ENCODE results near the gene SULT4A1.

Gene SULT4A1

DNA sequence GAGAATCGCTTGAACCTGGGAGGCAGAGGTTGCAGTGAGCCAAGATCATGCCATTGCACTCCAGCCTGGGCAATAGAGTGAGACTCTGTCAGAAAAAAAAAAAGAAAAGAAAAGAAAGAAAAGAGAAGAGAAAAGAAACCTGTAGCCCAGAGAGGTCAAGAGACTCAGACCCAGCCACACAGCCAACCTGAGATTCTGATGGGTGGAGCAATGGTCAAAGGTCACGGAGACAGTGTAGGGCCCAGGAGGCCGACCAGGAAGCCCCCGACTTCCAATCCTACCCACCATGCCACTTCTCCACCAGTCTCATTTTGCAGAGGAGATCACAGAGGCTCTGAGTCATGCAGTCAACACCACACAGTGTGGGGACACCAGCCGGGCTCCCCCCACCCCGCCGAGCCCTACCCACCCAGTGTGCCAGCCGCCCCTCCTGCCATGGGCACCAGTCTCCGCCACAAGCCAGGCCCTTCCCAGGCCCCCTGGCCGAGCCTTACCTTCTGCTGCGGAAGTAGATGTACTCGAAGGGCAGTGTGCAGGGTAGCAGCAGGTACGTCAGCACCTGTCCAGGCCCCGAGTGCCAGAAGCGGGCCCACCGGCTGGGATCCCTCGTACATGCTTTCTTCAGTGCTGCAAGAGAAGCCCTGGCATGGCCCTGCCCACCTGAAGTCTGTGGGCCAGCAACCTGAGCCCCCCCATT, 21.6 kb upstream of the SULT4A1 start:
- H4K8ac ChIP-seq (ENCODE audit: low read depth, low read length): no peak overlapping the region
- no CpG with 5 or more reads among the region's 17 CpGs for WGBS, 2 donors (ENCODE audit: extremely low coverage in 2 of 2, insufficient read length in 2 of 2, insufficient replicate concordance in 1 of 2)
- H2BK15ac ChIP-seq (ENCODE audit: low read length): no peak overlapping the region
- peaks cover 5% of the 10 kb centered on the region for H3K79me1 ChIP-seq (ENCODE audit: low read depth, low read length)
- H2AFZ ChIP-seq (ENCODE audit: low read length): no peak overlapping the region
- peak overlapping the region; percentile 14 for H3K9ac ChIP-seq (ENCODE audit: low read depth, low read length, poor library complexity)
- peak overlapping the region; percentile 6 for H3K4ac ChIP-seq (ENCODE audit: low read length)
- H3K27ac ChIP-seq (replicated peaks; ENCODE audit: low read length): no peak overlapping the region
- no peak overlapping the region for H2BK120ac ChIP-seq (ENCODE audit: low read depth, low read length)
- no peak overlapping the region for H2BK5ac ChIP-seq (ENCODE audit: low read length)
- no peaks in the 10 kb centered on the region for H3K36me3 ChIP-seq (replicated peaks in 1 of 2; ENCODE audit: control insufficient read depth in 2 of 2, insufficient read depth in 2 of 2, low read length in 2 of 2)
- no peak overlapping the region for H3K14ac ChIP-seq (ENCODE audit: low read length)
- peak overlapping the region; percentile 42 for H2AK5ac ChIP-seq (ENCODE audit: low read depth, low read length)
- no peak overlapping the region for H3K4me3 ChIP-seq (ENCODE audit: low read length in 2 of 2)
- no peaks in the 10 kb centered on the region for H3K9me3 ChIP-seq (replicated peaks in 1 of 2; ENCODE audit: control insufficient read depth in 2 of 2, insufficient read depth in 1 of 2, low read depth in 1 of 2, low read length in 2 of 2)
- H2BK12ac ChIP-seq (ENCODE audit: low read length): no peak overlapping the region
- H3K23ac ChIP-seq (ENCODE audit: low read depth, low read length, poor library complexity): no peak overlapping the region
- no peak for DNase-seq (ENCODE audit: low spot score)
- peaks cover 0 to 2% of the 10 kb centered on the region in 2 donors for H3K4me1 ChIP-seq (ENCODE audit: control insufficient read depth in 2 of 2, insufficient read depth in 1 of 2, low read depth in 1 of 2, low read length in 2 of 2)
- H3K4me2 ChIP-seq (ENCODE audit: insufficient read depth, low read length, poor library complexity, severe bottlenecking): no peak overlapping the region
- no peak overlapping the region for H4K91ac ChIP-seq (ENCODE audit: low read depth, low read length, poor library complexity)
- H3K27me3 ChIP-seq (ENCODE audit: control insufficient read depth in 3 of 3, insufficient read depth in 3 of 3, low read depth in 1 of 3, low read length in 3 of 3): peaks cover 0 to 31% (median 0%) of the 10 kb centered on the region in 3 experiments
- no peak overlapping the region for H3K18ac ChIP-seq (ENCODE audit: low read length)

- Histone ChIP-seq H3K4ac (ENCODE audit: low read length) (no peak overlapping the region), H3K14ac (ENCODE audit: low read length) (no peak overlapping the region), H3K27ac (replicated peaks; ENCODE audit: low read length) (no peak overlapping the region), H2BK120ac (ENCODE audit: low read depth, low read length) (no peak overlapping the region), H3K36me3 (replicated peaks in 1 of 2; ENCODE audit: control insufficient read depth in 2 of 2, insufficient read depth in 2 of 2, low read length in 2 of 2) (no peaks in the 10 kb centered on the region), H4K91ac (ENCODE audit: low read depth, low read length, poor library complexity) (no peak overlapping the region), H3K4me1 (ENCODE audit: control insufficient read depth in 2 of 2, insufficient read depth in 1 of 2, low read depth in 1 of 2, low read length in 2 of 2) (peaks cover 0 to 6% of the 10 kb centered on the region in 2 donors), H2AFZ (ENCODE audit: low read length) (no peak overlapping the region), H3K9ac (ENCODE audit: low read depth, low read length, poor library complexity) (no peak overlapping the region), H3K18ac (ENCODE audit: low read length) (peak overlapping the region; percentile 79), H3K4me2 (ENCODE audit: insufficient read depth, low read length, poor library complexity, severe bottlenecking) (no peak overlapping the region), H4K8ac (ENCODE audit: low read depth, low read length) (no peak overlapping the region), H2AK5ac (ENCODE audit: low read depth, low read length) (no peak overlapping the region), H3K23ac (ENCODE audit: low read depth, low read length, poor library complexity) (no peak overlapping the region), H2BK12ac (ENCODE audit: low read length) (no peak overlapping the region), H3K9me3 (replicated peaks in 1 of 2; ENCODE audit: control insufficient read depth in 2 of 2, insufficient read depth in 1 of 2, low read depth in 1 of 2, low read length in 2 of 2) (no peaks in the 10 kb centered on the region), H3K4me3 (ENCODE audit: low read length in 2 of 2) (no peak overlapping the region), H3K79me1 (ENCODE audit: low read depth, low read length) (peaks cover 5% of the 10 kb centered on the region), H2BK5ac (ENCODE audit: low read length) (no peak overlapping the region), H3K27me3 (ENCODE audit: control insufficient read depth in 3 of 3, insufficient read depth in 3 of 3, low read depth in 1 of 3, low read length in 3 of 3) (peaks cover 0 to 28% (median 0%) of the 10 kb centered on the region in 3 experiments), H2BK15ac (ENCODE audit: low read length) (no peak overlapping the region)
- peak; percentile 74 for DNase-seq (ENCODE audit: low spot score)
- WGBS, 2 donors (ENCODE audit: extremely low coverage in 2 of 2, insufficient read length in 2 of 2, insufficient replicate concordance in 1 of 2): no CpG with 5 or more reads among the region's 14 CpGs
Measured at GRCh38 chr22:43883012-43883661, 20.8 kb upstream of the SULT4A1 start.

- Histone ChIP-seq H3K23ac (ENCODE audit: low read depth, low read length, poor library complexity) (no peak overlapping the region), H2BK15ac (ENCODE audit: low read length) (no peak overlapping the region), H2BK5ac (ENCODE audit: low read length) (peak overlapping the region; percentile 48), H3K14ac (ENCODE audit: low read length) (no peak overlapping the region), H2AFZ (ENCODE audit: low read length) (no peak overlapping the region), H3K9me3 (replicated peaks in 1 of 2; ENCODE audit: control insufficient read depth in 2 of 2, insufficient read depth in 1 of 2, low read depth in 1 of 2, low read length in 2 of 2) (no peaks in the 10 kb centered on the region), H3K9ac (ENCODE audit: low read depth, low read length, poor library complexity) (no peak overlapping the region), H4K91ac (ENCODE audit: low read depth, low read length, poor library complexity) (no peak overlapping the region), H3K4me2 (ENCODE audit: insufficient read depth, low read length, poor library complexity, severe bottlenecking) (no peak overlapping the region), H3K4me1 (ENCODE audit: control insufficient read depth in 2 of 2, insufficient read depth in 1 of 2, low read depth in 1 of 2, low read length in 2 of 2) (peaks cover 0 to 6% of the 10 kb centered on the region in 2 donors), H2AK5ac (ENCODE audit: low read depth, low read length) (peak overlapping the region; percentile 49), H3K27me3 (ENCODE audit: control insufficient read depth in 3 of 3, insufficient read depth in 3 of 3, low read depth in 1 of 3, low read length in 3 of 3) (peaks cover 0 to 21% (median 0%) of the 10 kb centered on the region in 3 experiments), H2BK12ac (ENCODE audit: low read length) (no peak overlapping the region), H3K27ac (replicated peaks; ENCODE audit: low read length) (no peak overlapping the region), H3K4me3 (ENCODE audit: low read length in 2 of 2) (no peak overlapping the region), H3K18ac (ENCODE audit: low read length) (no peak overlapping the region), H3K36me3 (replicated peaks in 1 of 2; ENCODE audit: control insufficient read depth in 2 of 2, insufficient read depth in 2 of 2, low read length in 2 of 2) (no peaks in the 10 kb centered on the region), H3K4ac (ENCODE audit: low read length) (no peak overlapping the region), H2BK120ac (ENCODE audit: low read depth, low read length) (no peak overlapping the region), H3K79me1 (ENCODE audit: low read depth, low read length) (peaks cover 5% of the 10 kb centered on the region), H4K8ac (ENCODE audit: low read depth, low read length) (no peak overlapping the region)
- DNase-seq (ENCODE audit: low spot score): no peak
- no CpG with 5 or more reads among the region's 9 CpGs for WGBS, 2 donors (ENCODE audit: extremely low coverage in 2 of 2, insufficient read length in 2 of 2, insufficient replicate concordance in 1 of 2)
Measured at GRCh38 chr22:43882122-43882767, 19.9 kb upstream of the SULT4A1 start.
